Osteoblast (primary cell): ENCODE measurements around the gene BCCIP. TPM values are rescaled to one million over a fixed set of nuclear protein-coding genes. Genes with fewer than 3 reads are reported as not detected.

Experiments
- DNase-seq: peaks from one replicate; pipeline ENCODE4 v3.0.0; 2011; ENCODE audit warnings: low spot score, mixed read lengths; ENCODE audit not compliant: insufficient read length; ENCODE audit errors: missing footprints
- H2AFZ ChIP-seq: 2 replicates; pipeline ENCODE4 v1.6.0; 2011; ENCODE audit warnings: mild to moderate bottlenecking, low read length
- H3K27ac ChIP-seq: 2 replicates; pipeline ENCODE4 v1.5.1; 2011; ENCODE audit warnings: mild to moderate bottlenecking, low read depth, low read length, moderate library complexity
- H3K27me3 ChIP-seq: 2 replicates; pipeline ENCODE4 v1.6.0; 2012; ENCODE audit warnings: mild to moderate bottlenecking, control low read depth, inconsistent platforms, low read length, moderate library complexity; ENCODE audit not compliant: insufficient read depth
- H3K36me3 ChIP-seq: 2 replicates; pipeline ENCODE4 v1.5.1; 2011; ENCODE audit warnings: mild to moderate bottlenecking, low read length, control low read depth, moderate library complexity; ENCODE audit not compliant: insufficient read depth
- H3K4me1 ChIP-seq: 2 replicates; pipeline ENCODE4 v1.5.1; 2011; ENCODE audit warnings: mild to moderate bottlenecking, low read length, control low read depth, moderate library complexity; ENCODE audit not compliant: insufficient read depth
- H3K4me2 ChIP-seq: 2 replicates; pipeline ENCODE4 v1.6.0; 2011; ENCODE audit warnings: mild to moderate bottlenecking, low read length; ENCODE audit not compliant: insufficient read depth
- H3K4me3 ChIP-seq: fragments of 200-600 bp; sonication (generic); 3 replicates; pipeline ENCODE4 v1.5.1; 2012; ENCODE audit warnings: mild to moderate bottlenecking, low read length, inconsistent platforms; ENCODE audit not compliant: insufficient read depth
- H3K79me2 ChIP-seq: 2 replicates; pipeline ENCODE4 v1.6.0; 2012; ENCODE audit warnings: mild to moderate bottlenecking, low read length, control low read depth, inconsistent platforms; ENCODE audit not compliant: insufficient read depth
- H3K9me3 ChIP-seq: 2 replicates; pipeline ENCODE4 v1.5.1; 2011; ENCODE audit warnings: low read depth, low read length, control low read depth
- H4K20me1 ChIP-seq: 2 replicates; pipeline ENCODE4 v1.6.0; 2012; ENCODE audit warnings: mild to moderate bottlenecking, low read length, control low read depth; ENCODE audit not compliant: insufficient read depth
- small RNA-seq: library from RNA; depleted of rRNA; stranded (forward); fragments of <200 nt; gene quantifications from one replicate; pipeline ENCODE3, GENCODE V24; 2012
- total RNA-seq: library from RNA; depleted of rRNA; stranded (reverse); fragments of >200 nt; gene quantifications from 2 replicates; pipeline ENCODE4 v1.2.3, GENCODE V29; 2012
- TF ChIP-seq, protein P1 (sequence below): IDR thresholded peaks from 2 replicates; pipeline ENCODE4 v1.5.1; 2011; ENCODE audit warnings: mild to moderate bottlenecking, low read depth, low read length, moderate library complexity; ENCODE audit errors: extremely low read depth

Gene BCCIP
- total RNA-seq, 1 donor: 26.8 TPM

DNA sequence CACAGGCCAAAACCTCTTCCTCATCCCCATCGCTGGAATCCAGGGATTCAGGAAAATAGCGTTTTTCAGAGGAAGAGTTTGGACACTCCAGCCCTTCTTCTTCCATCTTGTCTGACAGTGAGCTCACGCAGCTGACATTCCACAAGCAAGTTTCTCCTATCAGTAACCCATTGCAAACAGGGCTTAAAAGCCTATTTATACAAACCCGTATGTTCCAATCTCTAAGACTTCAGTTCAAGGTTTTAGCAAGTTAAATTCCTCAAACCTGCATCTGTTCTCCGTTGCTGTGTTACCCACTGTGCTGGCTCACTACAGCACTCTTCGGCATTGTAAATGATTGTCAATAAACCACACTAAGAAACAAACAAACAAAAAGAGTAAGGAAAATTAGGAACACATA lies 57.4 kb downstream of the BCCIP start:
- Histone ChIP-seq H3K27ac (no peak overlapping the region), H3K4me3 (no peak overlapping the region), H4K20me1 (peaks cover 15% of the 10 kb centered on the region), H3K79me2 (peaks cover 13% of the 10 kb centered on the region), H3K9me3 (no peaks in the 10 kb centered on the region), H3K36me3 (peaks cover 6% of the 10 kb centered on the region), H3K4me2 (no peak overlapping the region), H2AFZ (no peak overlapping the region), H3K4me1 (peaks cover 8% of the 10 kb centered on the region), H3K27me3 (no peaks in the 10 kb centered on the region)
- TF ChIP-seq, protein P1, sequence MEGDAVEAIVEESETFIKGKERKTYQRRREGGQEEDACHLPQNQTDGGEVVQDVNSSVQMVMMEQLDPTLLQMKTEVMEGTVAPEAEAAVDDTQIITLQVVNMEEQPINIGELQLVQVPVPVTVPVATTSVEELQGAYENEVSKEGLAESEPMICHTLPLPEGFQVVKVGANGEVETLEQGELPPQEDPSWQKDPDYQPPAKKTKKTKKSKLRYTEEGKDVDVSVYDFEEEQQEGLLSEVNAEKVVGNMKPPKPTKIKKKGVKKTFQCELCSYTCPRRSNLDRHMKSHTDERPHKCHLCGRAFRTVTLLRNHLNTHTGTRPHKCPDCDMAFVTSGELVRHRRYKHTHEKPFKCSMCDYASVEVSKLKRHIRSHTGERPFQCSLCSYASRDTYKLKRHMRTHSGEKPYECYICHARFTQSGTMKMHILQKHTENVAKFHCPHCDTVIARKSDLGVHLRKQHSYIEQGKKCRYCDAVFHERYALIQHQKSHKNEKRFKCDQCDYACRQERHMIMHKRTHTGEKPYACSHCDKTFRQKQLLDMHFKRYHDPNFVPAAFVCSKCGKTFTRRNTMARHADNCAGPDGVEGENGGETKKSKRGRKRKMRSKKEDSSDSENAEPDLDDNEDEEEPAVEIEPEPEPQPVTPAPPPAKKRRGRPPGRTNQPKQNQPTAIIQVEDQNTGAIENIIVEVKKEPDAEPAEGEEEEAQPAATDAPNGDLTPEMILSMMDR: no peak
- no peak for DNase-seq

DNA sequence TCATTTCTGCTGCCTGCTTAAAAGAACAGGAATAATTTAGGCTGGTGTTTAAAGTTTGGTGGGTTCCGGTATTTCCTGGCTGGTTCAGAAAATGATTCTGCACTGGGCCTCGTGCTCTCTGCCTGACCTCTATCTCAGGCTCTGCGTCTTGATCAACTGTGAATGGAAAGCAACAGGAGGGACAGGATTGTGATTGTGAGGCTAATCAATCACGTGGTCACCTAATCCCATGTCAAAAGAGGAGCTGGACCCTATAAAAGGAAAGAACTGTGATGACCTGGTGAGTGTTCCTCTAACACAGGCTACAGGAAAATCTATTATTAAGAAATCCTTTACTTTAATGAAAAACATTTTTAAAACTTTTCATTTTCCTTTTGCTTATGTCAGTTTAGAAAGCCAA lies 57.8 kb downstream of the BCCIP start, which contains the start of gene DHX32:
TSS of gene DHX32 (minus strand) at position 101 of the 400 bp plus-strand sequence. CDS start 468 bp downstream, outside the sequence.
- no peak within 1 kb of the TSS for H3K4me3 ChIP-seq
- peaks cover 3% of the 10 kb centered on the region for H3K36me3 ChIP-seq
- no peak within 1 kb of the TSS for H3K27ac ChIP-seq
- no peak within 1 kb of the TSS for H3K4me2 ChIP-seq
- DNase-seq: no peak
- peaks cover 17% of the 10 kb centered on the region for H3K79me2 ChIP-seq
- TF ChIP-seq, protein P1: no peak
- no peaks in the 10 kb centered on the region for H3K9me3 ChIP-seq
- peaks cover 17% of the 10 kb centered on the region for H4K20me1 ChIP-seq
- H3K4me1 ChIP-seq: peaks cover 8% of the 10 kb centered on the region
- no peaks in the 10 kb centered on the region for H3K27me3 ChIP-seq
- H2AFZ ChIP-seq: no peak within 1 kb of the TSS

DNA sequence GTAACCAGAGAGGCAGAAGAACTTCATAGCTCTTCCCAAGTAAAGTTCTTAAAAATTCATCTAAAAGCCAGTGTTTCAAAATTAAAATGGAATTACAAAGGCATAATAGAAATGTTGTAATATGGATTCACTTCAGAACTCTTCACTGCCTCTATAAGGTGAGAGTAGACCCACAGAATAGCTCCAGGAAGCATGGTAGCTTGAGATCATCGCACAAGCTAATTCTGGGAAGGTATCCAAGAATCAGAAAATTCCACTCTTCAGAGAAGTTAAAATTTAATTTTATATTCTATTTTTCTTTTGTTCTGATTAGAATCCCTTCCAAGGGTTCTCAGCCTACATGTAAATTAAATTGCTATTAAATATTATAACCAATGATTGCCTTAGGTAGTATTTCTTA lies 59.2 kb downstream of the BCCIP start:
- H3K27me3 ChIP-seq: no peaks in the 10 kb centered on the region
- no peak overlapping the region for H3K4me3 ChIP-seq
- no peaks in the 10 kb centered on the region for H3K9me3 ChIP-seq
- peaks cover 3% of the 10 kb centered on the region for H3K36me3 ChIP-seq
- H3K4me2 ChIP-seq: no peak overlapping the region
- no peak overlapping the region for H2AFZ ChIP-seq
- no peak for DNase-seq
- TF ChIP-seq, protein P1: no peak
- peaks cover 8% of the 10 kb centered on the region for H3K4me1 ChIP-seq
- H3K79me2 ChIP-seq: peaks cover 23% of the 10 kb centered on the region
- H3K27ac ChIP-seq: no peak overlapping the region
- peaks cover 17% of the 10 kb centered on the region for H4K20me1 ChIP-seq

DNA sequence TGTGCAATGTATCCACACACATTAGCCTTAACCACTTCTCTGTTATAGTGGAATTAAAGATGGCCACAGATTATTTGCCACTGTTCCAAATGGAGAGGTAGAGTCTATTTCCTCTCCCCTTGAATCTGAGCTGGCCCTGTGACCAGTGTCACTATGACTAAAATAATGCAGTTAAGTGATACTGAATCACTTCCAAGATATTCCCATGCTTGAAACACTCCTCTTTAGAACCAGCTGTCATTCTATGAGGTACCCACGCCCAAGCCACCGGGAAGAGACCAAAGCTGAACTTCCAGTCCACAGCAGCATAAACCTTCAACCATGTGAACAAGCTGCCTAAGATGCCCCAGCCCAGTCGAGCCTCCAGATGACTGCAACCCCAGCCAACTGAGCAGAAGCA lies 59.9 kb downstream of the BCCIP start:
- Histone ChIP-seq H4K20me1 (peaks cover 17% of the 10 kb centered on the region), H3K27me3 (no peaks in the 10 kb centered on the region), H3K27ac (no peak overlapping the region), H3K79me2 (peaks cover 23% of the 10 kb centered on the region), H3K9me3 (no peaks in the 10 kb centered on the region), H3K36me3 (peaks cover 3% of the 10 kb centered on the region), H3K4me3 (no peak overlapping the region), H2AFZ (no peak overlapping the region), H3K4me2 (no peak overlapping the region), H3K4me1 (peaks cover 8% of the 10 kb centered on the region)
- TF ChIP-seq, protein P1: no peak
- no peak for DNase-seq

Small RNA genes within 50 kb of the gene (small RNA-seq; reads per million reads assigned to genes)
- gene MIR4484: 0.22 reads per million
- not detected for gene RF00017

Other genes starting within 250 kb of the BCCIP start
- not detected in 2 replicates for gene TEX36, start 140.4 kb upstream of the BCCIP start, total RNA-seq
- gene EDRF1, start 103.8 kb upstream of the BCCIP start, total RNA-seq: 24.5 and 25.0 TPM in 2 replicates
- gene MMP21, start 47.7 kb upstream of the BCCIP start, total RNA-seq: not detected in 2 replicates
- 90.5 and 105 TPM in 2 replicates for gene UROS, start 288 bp upstream of the BCCIP start, total RNA-seq
- gene DHX32, start 57.7 kb downstream of the BCCIP start, total RNA-seq: 52.8 and 55.4 TPM in 2 replicates
- gene FANK1, start 73.0 kb downstream of the BCCIP start, total RNA-seq: 8.3 and 8.5 TPM in 2 replicates